Islet of Langerhans (tissue), 1 donor: ENCODE results near the gene CTU2.
"Not testable (repeated sequence)": the region's sequence is repeated elsewhere in the genome, so short reads cannot be mapped to it uniquely, and the experiment has no call there.

Experiments
- FAIRE-seq: peaks from one replicate; lab custom pipeline; 2011; peaks lifted over from hg19 to GRCh38; lab: Jason Lieb, UNC

Gene CTU2

GRCh38 chr16:88706229-88706964 is at the start of gene CTU2, which contains the start of gene RNF166:
Gene CTU2, plus strand, starts transcription at chr16:88706503. Its CDS starts 28 bp downstream, at chr16:88706531.
Gene RNF166, minus strand, starts transcription at chr16:88706408. Its CDS starts 83 bp downstream, at chr16:88706325.
- no peak for FAIRE-seq

- no peak for FAIRE-seq
These were observed 48.9 kb upstream of the CTU2 start for GRCh38 chr16:88657371-88657770.

GRCh38 chr16:88658714-88659113 is 47.6 kb upstream of the CTU2 start:
- FAIRE-seq, result no peak

- FAIRE-seq, result no peak
These were observed 47.1 kb upstream of the CTU2 start for GRCh38 chr16:88659160-88659559.

- no peak for FAIRE-seq
These were observed 44.8 kb upstream of the CTU2 start for GRCh38 chr16:88661468-88661867.

GRCh38 chr16:88662222-88662842 is 44.0 kb upstream of the CTU2 start:
- no peak for FAIRE-seq

GRCh38 chr16:88662843-88663606 is 43.3 kb upstream of the CTU2 start, which contains the start of gene MVD:
Gene MVD, minus strand, starts transcription at chr16:88663091. Its CDS starts 11 bp downstream, at chr16:88663080.
- FAIRE-seq, result no peak

GRCh38 chr16:88665148-88665547 is 41.2 kb upstream of the CTU2 start:
- no peak for FAIRE-seq

GRCh38 chr16:88665570-88665969 is 40.7 kb upstream of the CTU2 start:
- no peak for FAIRE-seq

GRCh38 chr16:88667461-88667860 is 38.8 kb upstream of the CTU2 start:
- no peak for FAIRE-seq

- not testable (repeated sequence) for FAIRE-seq
These were observed 36.8 kb upstream of the CTU2 start for GRCh38 chr16:88669493-88669892.

GRCh38 chr16:88669980-88670379 is 36.3 kb upstream of the CTU2 start:
- FAIRE-seq, result no peak

GRCh38 chr16:88671806-88672205 is 34.5 kb upstream of the CTU2 start:
- no peak for FAIRE-seq

- FAIRE-seq, result no peak
These were observed 33.5 kb upstream of the CTU2 start for GRCh38 chr16:88672776-88673175.

- FAIRE-seq, result no peak
These were observed 32.5 kb upstream of the CTU2 start for GRCh38 chr16:88673716-88674379.

- FAIRE-seq, result no peak
These were observed 29.6 kb upstream of the CTU2 start for GRCh38 chr16:88676502-88677242.

- no peak for FAIRE-seq
These were observed 28.6 kb upstream of the CTU2 start for GRCh38 chr16:88677721-88678120.

GRCh38 chr16:88678224-88678979 is 27.9 kb upstream of the CTU2 start:
- no peak for FAIRE-seq

GRCh38 chr16:88680554-88681083 is 25.7 kb upstream of the CTU2 start:
- no peak for FAIRE-seq

GRCh38 chr16:88681084-88681680 is 25.1 kb upstream of the CTU2 start:
- FAIRE-seq, result no peak
